GM12874 (cell line): ENCODE data around the gene ITGA11.

Source experiments
- TF ChIP-seq, protein P1 (sequence below): IDR thresholded peaks from 2 replicates; pipeline ENCODE4 v1.5.1; 2011; ENCODE audit warnings: low read depth, mild to moderate bottlenecking, control low read depth, low read length, moderate library complexity; ENCODE audit not compliant: insufficient read depth

The ITGA11 gene

GRCh38 chr15:68408971-68409370 lies 23.0 kb downstream of the ITGA11 start:
- TF ChIP-seq, protein P1, sequence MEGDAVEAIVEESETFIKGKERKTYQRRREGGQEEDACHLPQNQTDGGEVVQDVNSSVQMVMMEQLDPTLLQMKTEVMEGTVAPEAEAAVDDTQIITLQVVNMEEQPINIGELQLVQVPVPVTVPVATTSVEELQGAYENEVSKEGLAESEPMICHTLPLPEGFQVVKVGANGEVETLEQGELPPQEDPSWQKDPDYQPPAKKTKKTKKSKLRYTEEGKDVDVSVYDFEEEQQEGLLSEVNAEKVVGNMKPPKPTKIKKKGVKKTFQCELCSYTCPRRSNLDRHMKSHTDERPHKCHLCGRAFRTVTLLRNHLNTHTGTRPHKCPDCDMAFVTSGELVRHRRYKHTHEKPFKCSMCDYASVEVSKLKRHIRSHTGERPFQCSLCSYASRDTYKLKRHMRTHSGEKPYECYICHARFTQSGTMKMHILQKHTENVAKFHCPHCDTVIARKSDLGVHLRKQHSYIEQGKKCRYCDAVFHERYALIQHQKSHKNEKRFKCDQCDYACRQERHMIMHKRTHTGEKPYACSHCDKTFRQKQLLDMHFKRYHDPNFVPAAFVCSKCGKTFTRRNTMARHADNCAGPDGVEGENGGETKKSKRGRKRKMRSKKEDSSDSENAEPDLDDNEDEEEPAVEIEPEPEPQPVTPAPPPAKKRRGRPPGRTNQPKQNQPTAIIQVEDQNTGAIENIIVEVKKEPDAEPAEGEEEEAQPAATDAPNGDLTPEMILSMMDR, result no peak

DNA sequence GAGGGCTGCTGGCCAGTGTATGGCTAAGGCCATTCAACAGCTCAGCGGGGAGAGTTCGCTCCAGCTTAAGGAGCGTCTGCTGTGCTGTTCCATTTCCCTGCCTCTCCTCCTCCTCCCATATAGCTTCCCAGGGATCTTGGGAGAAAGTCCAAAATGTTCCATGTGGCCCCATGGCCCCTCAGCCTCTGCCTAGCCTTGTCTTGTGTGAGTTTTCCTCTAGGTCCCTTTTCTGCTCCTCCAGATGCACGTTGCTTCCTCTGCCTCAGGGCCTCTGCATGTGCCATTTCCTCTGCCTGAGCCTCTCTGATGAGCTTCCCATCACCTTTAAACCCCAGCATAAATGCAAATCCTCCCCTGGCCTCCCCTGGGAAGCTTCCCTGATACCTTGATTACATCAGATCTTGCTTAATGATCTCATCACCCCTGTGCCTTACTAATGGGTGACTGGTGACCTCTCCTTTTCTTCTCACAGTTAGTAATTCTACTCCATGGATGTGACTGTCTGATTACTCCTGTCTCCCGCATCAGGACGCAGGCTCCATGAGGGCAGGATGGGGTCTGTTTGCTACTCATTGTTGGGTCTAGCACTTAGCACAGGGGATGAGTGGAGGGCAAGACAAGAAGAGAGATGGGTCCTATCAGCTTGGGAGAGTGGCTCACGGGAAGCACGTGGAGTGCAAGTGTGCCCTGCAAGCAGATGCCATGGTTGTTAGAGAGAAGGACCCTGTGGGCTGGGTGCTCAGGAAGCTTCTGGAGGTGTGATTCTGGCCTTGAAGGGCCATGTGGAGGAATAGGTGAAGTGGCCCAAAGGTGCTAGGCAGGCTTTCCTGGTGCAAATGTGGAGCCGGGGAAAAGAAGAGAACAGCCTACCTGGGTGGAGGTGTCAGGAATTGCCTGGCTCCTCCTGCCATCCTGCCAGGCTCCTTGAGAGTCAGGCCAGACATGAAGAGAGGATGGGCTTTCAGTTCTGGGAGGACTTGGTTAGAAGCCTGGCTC lies 23.8 kb downstream of the ITGA11 start:
- TF ChIP-seq, protein P1, result no peak

DNA sequence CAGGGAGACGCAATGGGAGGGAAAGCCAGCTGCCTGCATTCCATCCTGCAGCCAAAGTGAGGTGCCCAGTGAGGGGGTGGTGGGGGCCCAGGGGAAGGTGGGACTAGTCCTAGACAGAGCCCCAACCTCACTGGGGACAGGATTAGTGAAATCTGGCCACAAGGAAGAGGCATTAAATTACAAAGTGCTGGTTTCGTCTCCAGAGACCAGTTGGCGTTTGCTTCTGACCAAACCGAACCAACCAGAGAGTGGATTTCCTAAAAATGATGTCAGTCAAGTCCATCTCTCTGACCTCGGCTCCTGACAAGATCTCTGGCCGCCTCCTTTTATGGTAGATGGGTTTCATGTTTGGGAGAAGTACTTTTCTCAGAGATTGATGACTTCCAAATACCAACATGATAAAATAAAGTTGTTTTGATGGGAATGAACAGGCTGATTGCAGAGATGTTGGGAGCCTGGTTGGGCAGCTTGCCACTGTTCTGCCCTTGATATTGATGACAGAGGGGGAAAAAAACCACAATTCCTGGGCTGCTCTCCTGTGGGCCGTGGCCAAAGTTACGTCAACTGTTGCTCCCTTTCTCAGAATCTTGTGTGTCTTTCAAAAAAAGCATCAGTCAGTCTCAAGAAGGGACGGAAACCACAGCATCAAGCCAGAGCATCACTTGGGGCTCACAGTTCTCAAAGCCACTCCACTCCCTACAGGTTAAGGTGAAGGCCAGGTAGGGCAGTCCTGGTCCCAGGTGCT lies 24.6 kb downstream of the ITGA11 start:
- TF ChIP-seq, protein P1, result no peak

- TF ChIP-seq, protein P1, result no peak
Observed at GRCh38 chr15:68405378-68406250, 26.3 kb downstream of the ITGA11 start.

- TF ChIP-seq, protein P1, result no peak
Observed at GRCh38 chr15:68404056-68404798, 27.7 kb downstream of the ITGA11 start.

DNA sequence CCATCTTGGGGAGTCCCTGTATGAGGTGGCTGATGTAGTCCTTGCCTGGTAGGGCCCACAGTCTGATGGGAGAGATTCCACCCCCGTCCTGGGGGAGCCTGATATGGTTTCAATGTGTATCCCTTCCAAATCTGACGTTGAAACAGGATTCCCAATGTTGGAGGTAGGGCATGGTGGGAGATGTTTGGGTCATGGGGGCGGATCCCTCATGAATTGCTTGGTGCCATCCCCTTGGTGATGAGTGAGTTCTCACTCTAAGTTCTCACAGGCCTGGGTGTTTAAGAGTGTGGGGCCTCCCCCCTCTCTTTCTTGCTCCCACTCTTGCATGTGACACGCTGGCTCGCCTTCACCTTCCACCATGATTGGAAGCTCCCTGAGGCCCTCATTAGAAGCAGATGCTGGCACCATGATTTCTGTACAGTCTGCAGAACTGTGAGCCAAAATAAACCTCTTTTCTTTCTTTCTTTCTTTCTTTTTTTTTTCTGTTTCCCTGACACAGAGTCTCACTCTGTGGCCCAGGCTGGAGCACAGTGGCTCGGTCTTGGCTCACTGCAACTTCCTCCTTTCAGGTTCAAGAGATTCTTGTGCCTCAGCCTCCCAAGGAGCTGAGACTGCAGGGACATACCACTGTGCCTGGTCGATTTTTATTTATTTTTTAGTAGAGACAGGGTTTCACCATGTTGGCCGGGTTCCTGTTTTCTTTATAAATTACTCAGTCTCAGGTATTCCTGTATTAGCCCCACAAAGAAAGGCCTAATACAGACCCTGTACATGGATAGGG lies 28.6 kb downstream of the ITGA11 start:
- TF ChIP-seq, protein P1, result no peak
